Gastrocnemius medialis (tissue), 4 donors: ENCODE data around the gene CACNB1. TPM values are rescaled to one million over a fixed set of nuclear protein-coding genes. Genes with fewer than 3 reads are reported as not detected.

Experiments used
- ATAC-seq, 2 donors: fragments of 150-250 bp; one replicate each; pipeline ENCODE4 v1.9.1; 2016
- DNase-seq, 2 donors: peaks; one replicate each; pipeline ENCODE4 v3.0.0-alpha.2; 2019
- H3K27ac ChIP-seq, 4 donors: fragments of 200-600 bp; sonication (generic); 1 replicate in 1 of 4; 2 replicates in 3 of 4; pipeline ENCODE4 v1.5.1; 2016 to 2018; ENCODE audit warnings: mild to moderate bottlenecking in 2 of 4, moderate library complexity in 1 of 4
- H3K27me3 ChIP-seq, 3 donors: fragments of 200-600 bp; sonication (generic) in 2 of 3; 1 replicate in 1 of 3; 2 replicates in 2 of 3; pipeline versions ENCODE4 v1.5.1 to v1.6.0; 2016 to 2019; ENCODE audit warnings: mild to moderate bottlenecking in 1 of 3, moderate library complexity in 1 of 3
- H3K36me3 ChIP-seq, 2 donors: fragments of 200-600 bp; sonication (generic) in 1 of 2; one replicate each; pipeline ENCODE4 v1.5.1; 2017 to 2018
- H3K4me1 ChIP-seq, 2 donors: fragments of 200-600 bp; sonication (generic) in 1 of 2; one replicate each; pipeline ENCODE4 v1.5.1; 2016 to 2017; ENCODE audit warnings: mild to moderate bottlenecking in 2 of 2
- H3K4me3 ChIP-seq, 4 donors: fragments of 200-600 bp; sonication (generic) in 3 of 4; 1 replicate in 1 of 4; 2 replicates in 3 of 4; pipeline ENCODE4 v1.5.1; 2016 to 2019; ENCODE audit warnings: mild to moderate bottlenecking in 2 of 4
- H3K9me3 ChIP-seq, 3 donors: fragments of 200-600 bp; sonication (generic) in 2 of 3; 1 replicate in 1 of 3; 2 replicates in 2 of 3; pipeline ENCODE4 v1.5.1; 2016 to 2019
- POLR2A ChIP-seq, 2 donors: fragments of 450-650 bp; IDR thresholded peaks; one replicate each; pipeline ENCODE4 v1.6.1; 2017; ENCODE audit warnings: antibody characterized with exemption in 2 of 2, mild to moderate bottlenecking in 2 of 2, moderate library complexity in 2 of 2
- in situ Hi-C, 4 donors: fragments of 200-750 bp; cut with MboI; loops; one replicate each; pipeline versions ENCODE4 v1.15.0 to v1.8.0; 2017; ENCODE audit warnings: low sequenced_read_pairs in 4 of 4
- intact Hi-C: fragments of 100-400 bp; cut with DNase I; formaldehyde crosslinking; loops from one replicate; pipeline ENCODE4 v1.15.1; 2023; ENCODE audit warnings: low total_unique reads
- total RNA-seq, 4 donors: library from RNA; depleted of rRNA; stranded (reverse); fragments of >200 nt; gene quantifications; one replicate each; pipeline versions ENCODE4 v1.1.0 to v1.2.3, GENCODE V29; 2016
- TF ChIP-seq, protein P1 (sequence below), 5 experiments: fragments of 450-650 bp in 3 of 5; fragments of 200-600 bp in 2 of 5; sonication (generic) in 2 of 5; IDR thresholded peaks in 4 of 5; conservative IDR thresholded peaks in 1 of 5; 1 replicate in 4 of 5; 2 replicates in 1 of 5; pipeline ENCODE4 v1.5.1; 2016 to 2019; ENCODE audit warnings: antibody characterized with exemption in 5 of 5, mild to moderate bottlenecking in 3 of 5, moderate library complexity in 3 of 5

Gene CACNB1
- total RNA-seq, 4 donors from 2014 or later = 236 to 432 (median 340) TPM

- H3K27ac ChIP-seq = peak overlapping the region; percentile 58 to 94 (median 68)
- no peak for ATAC-seq
- H3K4me3 ChIP-seq = peak overlapping the region; percentile 43 to 85 (median 48)
- intact Hi-C loops = no loop called here
- in situ Hi-C loops = loop anchor here in 1 of 4 donors (25.0 kb wide), 1 partner anchor 288 kb away; the partner anchor contains the start of genes LASP1 and RPL23
- DNase-seq = no peak
- H3K9me3 ChIP-seq = no peaks in the 10 kb centered on the region
- peaks cover 5 to 18% (median 7%) of the 10 kb centered on the region in 3 donors for H3K27me3 ChIP-seq
- TF ChIP-seq POLR2A (IDR thresholded peaks at IDR 0.05) = no peak
- TF ChIP-seq, protein P1, sequence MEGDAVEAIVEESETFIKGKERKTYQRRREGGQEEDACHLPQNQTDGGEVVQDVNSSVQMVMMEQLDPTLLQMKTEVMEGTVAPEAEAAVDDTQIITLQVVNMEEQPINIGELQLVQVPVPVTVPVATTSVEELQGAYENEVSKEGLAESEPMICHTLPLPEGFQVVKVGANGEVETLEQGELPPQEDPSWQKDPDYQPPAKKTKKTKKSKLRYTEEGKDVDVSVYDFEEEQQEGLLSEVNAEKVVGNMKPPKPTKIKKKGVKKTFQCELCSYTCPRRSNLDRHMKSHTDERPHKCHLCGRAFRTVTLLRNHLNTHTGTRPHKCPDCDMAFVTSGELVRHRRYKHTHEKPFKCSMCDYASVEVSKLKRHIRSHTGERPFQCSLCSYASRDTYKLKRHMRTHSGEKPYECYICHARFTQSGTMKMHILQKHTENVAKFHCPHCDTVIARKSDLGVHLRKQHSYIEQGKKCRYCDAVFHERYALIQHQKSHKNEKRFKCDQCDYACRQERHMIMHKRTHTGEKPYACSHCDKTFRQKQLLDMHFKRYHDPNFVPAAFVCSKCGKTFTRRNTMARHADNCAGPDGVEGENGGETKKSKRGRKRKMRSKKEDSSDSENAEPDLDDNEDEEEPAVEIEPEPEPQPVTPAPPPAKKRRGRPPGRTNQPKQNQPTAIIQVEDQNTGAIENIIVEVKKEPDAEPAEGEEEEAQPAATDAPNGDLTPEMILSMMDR (IDR thresholded peaks at IDR 0.05 in 4 of 5, conservative IDR thresholded peaks at IDR 0.05 in 1 of 5) = no peak
- peaks cover 11 to 13% of the 10 kb centered on the region in 2 donors for H3K4me1 ChIP-seq
- no peaks in the 10 kb centered on the region for H3K36me3 ChIP-seq
These were observed 46.7 kb downstream of the CACNB1 start for GRCh38 chr17:39150795-39151149.

DNA sequence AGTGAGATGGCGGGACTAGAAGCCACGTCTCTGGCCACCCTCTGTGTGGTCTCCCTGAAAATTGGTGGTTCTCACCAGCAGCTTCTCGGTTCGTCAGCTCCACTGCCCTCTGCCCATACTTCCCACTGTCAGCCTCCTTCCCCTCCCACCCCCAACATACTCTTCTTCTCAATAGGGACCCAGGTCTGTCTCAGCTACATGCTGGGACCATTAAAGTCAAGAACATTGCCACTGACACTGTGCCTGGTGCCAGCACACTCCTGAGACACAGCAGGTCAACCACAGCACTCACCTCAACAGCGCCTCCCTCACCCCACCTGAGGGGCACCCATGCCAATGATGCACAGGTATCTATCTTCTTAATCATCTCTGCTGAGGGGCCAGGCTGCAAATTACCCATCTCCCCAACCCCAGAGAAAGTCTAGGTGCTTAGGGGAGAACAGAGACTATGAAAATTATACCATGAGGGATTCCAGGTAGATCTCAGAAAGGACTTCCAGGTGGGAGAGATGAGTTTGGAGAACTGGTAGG lies 47.3 kb downstream of the CACNB1 start:
- in situ Hi-C loops = loop anchor here in 1 of 4 donors (25.0 kb wide), 1 partner anchor 288 kb away; the partner anchor contains the start of genes LASP1 and RPL23
- Histone ChIP-seq H3K36me3 (no peaks in the 10 kb centered on the region), H3K4me3 (no peak overlapping the region), H3K4me1 (peaks cover 11 to 13% of the 10 kb centered on the region in 2 donors), H3K9me3 (no peaks in the 10 kb centered on the region), H3K27me3 (peaks cover 5 to 18% (median 7%) of the 10 kb centered on the region in 3 donors), H3K27ac (peak overlapping the region in 3 of 4 donors; percentile 3 to 69 (median 18))
- no peak for DNase-seq
- no peak for ATAC-seq
- intact Hi-C loops = no loop called here
- TF ChIP-seq POLR2A (IDR thresholded peaks at IDR 0.05) = no peak
- TF ChIP-seq, protein P1 (IDR thresholded peaks at IDR 0.05 in 4 of 5, conservative IDR thresholded peaks at IDR 0.05 in 1 of 5) = no peak

GRCh38 chr17:39147221-39148185 lies 50.0 kb downstream of the CACNB1 start:
- ATAC-seq = no peak
- Histone ChIP-seq H3K4me3 (no peak overlapping the region), H3K4me1 (peaks cover 9 to 14% of the 10 kb centered on the region in 2 donors), H3K36me3 (no peaks in the 10 kb centered on the region), H3K27me3 (peaks cover 5 to 18% (median 7%) of the 10 kb centered on the region in 3 donors), H3K9me3 (no peaks in the 10 kb centered on the region), H3K27ac (no peak overlapping the region)
- no peak for TF ChIP-seq POLR2A (IDR thresholded peaks at IDR 0.05)
- TF ChIP-seq, protein P1 (IDR thresholded peaks at IDR 0.05 in 4 of 5, conservative IDR thresholded peaks at IDR 0.05 in 1 of 5) = no peak
- intact Hi-C loops = loop anchor here (5.0 kb wide), 1 partner anchor 145 kb away; no protein-coding TSS in a partner anchor
- DNase-seq = no peak
- in situ Hi-C loops = loop anchor here (5.0 to 10.0 kb wide), 4 partner anchors 83 to 165 kb away; no protein-coding TSS in a partner anchor

DNA sequence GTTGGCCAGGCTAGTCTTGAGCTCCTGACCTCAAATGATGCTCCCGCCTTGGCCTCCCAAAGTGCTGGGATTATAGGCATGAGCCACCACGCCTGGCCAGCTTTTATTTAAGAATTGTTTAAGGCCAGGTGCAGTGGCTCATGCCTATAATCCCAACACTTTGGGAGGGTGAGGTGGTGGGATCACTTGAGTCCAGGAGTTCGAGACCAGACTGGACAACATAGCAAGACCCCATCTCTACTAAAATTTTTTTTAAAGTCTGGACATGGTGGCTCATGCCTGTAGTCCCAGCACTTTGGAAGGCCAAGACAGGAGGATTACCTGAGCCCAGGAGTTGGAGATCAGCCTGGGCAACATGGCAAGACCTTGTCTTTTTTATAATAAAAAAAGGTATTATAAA lies 51.2 kb downstream of the CACNB1 start:
- in situ Hi-C loops = loop anchor here (5.0 to 10.0 kb wide), 4 partner anchors 81 to 164 kb away; no protein-coding TSS in a partner anchor
- intact Hi-C loops = loop anchor here (5.0 kb wide), 1 partner anchor 144 kb away; no protein-coding TSS in a partner anchor
- Histone ChIP-seq H3K27ac (no peak overlapping the region), H3K4me1 (peaks cover 4 to 6% of the 10 kb centered on the region in 2 donors), H3K27me3 (peaks cover 5 to 10% (median 7%) of the 10 kb centered on the region in 3 donors), H3K9me3 (no peaks in the 10 kb centered on the region), H3K36me3 (no peaks in the 10 kb centered on the region), H3K4me3 (no peak overlapping the region)
- ATAC-seq = no peak
- DNase-seq = no peak
- TF ChIP-seq POLR2A (IDR thresholded peaks at IDR 0.05) = no peak
- TF ChIP-seq, protein P1 (IDR thresholded peaks at IDR 0.05 in 4 of 5, conservative IDR thresholded peaks at IDR 0.05 in 1 of 5) = no peak
